DMS153 (cell line): ENCODE results near the gene SMARCC2.
A peak's percentile ranks its signal among the peaks of the same experiment; 100 is the strongest.

ENCODE experiments used
- DNase-seq: peaks from one replicate; lab custom pipeline; 2025; lab: John Stamatoyannopoulos, UW

SMARCC2 gene

DNA sequence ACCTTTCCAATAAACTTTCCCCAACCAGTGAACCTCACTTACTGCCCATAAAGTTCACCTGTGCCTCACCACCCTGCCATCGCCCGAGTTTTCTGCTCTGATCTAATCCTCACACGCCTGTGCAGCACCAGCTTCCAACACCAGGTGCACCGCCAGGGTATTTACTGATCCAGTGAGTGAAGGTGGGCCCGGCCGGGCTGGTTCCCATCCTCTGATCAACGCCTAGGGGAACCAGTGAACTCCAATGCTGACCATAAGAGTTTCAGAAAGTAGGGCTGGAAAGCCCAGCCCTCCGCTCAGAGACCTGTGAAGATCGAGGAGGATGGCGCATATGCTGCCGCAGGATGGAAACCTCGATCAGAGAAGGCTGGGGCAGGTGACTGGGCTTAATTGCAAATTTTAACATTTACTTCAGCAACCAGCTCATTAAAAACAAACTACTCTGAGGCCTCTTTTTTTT, 37.6 kb downstream of the SMARCC2 start:
- DNase-seq, result peak; percentile 56

DNA sequence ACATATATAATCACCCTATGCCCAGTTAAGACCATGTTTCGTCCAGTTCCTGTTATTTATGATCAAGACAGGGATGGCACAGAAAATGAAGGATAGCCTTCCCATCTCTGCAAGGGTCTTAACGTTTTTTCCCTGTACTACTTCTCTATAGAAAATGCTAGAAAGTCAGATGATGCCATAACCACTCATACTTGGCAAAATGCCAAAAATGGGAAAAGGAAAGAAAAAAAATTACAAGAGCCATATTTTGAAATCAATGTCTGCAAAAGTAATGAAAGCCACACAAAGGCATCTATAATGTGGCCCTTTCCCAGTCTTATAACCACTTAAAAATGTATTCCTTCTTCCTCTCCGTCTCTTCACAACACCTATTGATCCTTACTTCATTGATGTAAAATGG, 38.7 kb downstream of the SMARCC2 start:
- DNase-seq, result no peak

DNA sequence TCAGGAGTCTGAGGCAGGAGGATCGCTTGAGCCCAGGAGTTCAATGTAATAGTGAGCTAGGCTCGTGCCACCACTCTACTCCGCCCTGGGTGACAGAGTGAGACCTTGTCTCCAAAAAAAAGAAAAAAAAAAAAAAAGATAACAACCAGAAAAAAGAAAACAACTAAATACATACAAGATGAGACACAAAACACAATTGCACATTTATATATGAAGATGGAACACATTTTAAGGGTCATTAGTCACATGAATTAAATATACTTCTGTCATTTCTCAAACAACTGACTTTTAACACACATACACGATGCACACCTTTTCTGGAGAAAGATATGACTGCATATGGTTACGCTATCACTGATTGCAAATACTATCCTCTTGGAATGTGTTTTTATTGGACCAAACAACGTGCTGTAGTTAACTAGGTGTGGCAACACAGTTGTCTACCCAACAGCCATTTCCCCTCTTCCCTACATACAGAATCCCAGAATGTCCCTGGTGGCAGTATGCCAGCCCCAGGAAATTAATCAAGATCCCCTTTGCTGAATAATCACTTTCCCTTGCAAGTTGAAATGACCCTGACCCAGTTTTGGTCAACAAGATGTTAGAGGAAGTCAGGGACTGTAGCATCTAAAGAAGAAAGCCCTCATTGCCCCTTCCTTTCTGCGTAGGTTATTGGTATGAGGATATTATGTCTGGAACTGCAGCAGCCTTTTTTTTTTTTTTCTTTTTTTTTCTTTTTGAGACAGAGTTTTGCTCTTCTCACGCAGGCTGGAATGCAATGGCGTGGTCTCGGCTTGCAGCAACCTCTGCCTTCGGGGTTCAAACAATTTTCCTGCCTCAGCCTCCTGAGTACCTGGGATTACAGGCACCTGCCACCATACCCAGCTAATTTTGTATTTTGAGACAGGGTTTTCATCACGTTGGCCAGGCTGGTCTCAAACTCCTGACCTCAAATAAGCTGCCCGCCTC, 42.5 kb downstream of the SMARCC2 start:
- peak; percentile 5 for DNase-seq

DNA sequence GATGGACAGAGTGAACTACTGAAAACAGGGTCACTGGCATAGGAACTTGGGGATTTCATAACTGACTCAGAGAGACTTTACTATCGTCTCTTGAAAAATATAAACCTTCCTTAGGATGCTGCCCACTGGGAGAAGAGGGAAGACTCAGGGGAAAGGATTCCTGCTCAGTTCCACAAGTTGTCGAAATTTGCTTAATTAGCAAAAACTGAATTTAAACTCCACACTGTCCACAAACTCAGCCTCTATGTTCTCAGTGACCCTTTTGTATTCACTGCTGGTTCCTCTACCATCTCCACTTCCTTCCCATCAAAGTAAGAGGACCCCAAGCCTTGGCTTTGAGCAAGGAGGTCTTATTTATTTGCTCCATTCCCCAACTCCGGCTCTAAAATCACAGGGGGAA, 44.1 kb downstream of the SMARCC2 start:
- no peak for DNase-seq

- no peak for DNase-seq
These were observed 45.4 kb downstream of the SMARCC2 start for GRCh38 chr12:56143870-56144269.

- DNase-seq, result no peak
These were observed 46.1 kb downstream of the SMARCC2 start for GRCh38 chr12:56143217-56143616.

DNA sequence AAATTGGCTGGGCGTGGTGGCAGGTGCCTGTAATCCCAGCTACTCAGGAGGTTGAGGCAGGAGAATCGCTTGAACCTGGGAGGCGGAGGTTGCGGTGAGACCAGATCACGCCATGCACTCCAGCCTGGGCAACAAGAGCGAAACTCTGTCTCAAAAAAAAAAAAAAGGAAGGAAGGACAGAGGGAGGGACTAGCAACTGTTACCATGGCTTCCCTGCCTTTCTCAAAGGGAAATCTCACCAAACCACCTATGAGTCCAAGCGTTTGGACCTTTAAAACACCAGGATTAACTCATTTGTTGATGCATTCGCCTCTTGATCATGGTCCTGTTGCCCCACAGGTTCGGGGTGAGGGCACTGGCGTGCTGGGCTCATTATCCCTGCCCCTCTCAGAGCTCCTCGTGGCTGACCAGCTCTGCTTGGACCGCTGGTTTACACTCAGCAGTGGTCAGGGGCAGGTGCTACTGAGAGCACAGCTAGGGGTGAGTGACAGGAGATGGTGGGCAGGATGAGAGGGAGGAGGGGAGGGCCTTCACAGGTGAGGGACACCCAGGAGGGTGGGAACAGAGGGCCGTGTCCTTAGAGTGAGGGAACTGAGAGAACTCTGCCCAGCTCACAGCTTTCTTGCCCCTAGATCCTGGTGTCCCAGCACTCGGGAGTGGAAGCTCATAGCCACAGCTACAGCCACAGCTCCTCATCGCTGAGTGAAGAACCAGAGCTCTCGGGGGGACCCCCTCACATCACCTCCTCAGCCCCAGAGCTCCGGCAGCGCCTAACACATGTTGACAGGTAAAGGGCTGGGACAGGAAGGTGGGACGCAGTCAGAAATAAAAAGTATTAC, 47.1 kb downstream of the SMARCC2 start:
- no peak for DNase-seq

DNA sequence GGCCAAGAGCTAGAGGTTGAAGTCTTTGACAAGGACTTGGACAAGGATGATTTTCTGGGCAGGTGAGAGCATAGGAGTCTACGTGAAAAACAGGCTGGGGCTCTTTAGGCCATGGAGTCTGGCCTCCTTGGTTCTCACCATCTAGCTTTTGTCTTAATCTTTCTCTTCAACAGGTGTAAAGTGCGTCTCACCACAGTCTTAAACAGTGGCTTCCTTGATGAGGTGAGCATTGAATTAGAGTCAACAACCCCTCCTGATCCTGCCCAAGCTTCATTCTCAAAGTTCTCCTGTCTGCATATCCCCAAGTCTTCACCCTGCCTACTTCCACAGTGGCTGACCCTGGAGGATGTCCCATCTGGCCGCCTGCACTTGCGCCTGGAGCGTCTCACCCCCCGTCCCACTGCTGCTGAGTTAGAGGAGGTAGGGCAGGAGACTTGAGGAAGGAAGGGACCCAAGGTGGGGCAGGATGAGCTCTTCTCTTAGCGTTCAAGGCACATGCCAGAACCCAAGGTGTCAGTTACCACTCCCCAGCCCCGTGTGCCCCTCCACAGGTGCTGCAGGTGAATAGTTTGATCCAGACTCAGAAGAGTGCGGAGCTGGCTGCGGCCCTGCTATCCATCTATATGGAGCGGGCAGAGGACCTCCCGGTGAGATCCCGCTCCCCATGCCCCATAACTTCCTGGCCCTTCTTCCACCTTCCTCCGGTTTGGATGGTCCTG, 51.3 kb downstream of the SMARCC2 start:
- no peak for DNase-seq

DNA sequence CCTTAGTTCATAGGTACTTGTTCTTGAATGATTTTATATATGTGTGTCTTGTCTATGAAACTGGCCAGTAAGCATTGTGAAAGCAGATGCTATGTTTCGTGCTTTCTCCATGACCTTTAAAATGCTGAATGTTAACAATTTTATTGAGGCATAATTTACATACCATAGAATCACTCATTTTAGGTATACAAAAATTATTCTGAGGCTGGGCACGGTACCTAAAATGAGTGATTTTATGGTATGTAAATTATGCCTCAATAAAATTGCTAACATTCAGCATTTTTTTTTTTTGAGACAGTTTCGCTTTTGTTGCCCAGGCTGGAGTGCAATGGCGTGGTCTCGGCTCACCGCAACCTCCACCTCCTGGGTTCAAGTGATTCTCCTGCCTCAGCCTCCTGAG, 54.4 kb downstream of the SMARCC2 start:
- no peak for DNase-seq

DNA sequence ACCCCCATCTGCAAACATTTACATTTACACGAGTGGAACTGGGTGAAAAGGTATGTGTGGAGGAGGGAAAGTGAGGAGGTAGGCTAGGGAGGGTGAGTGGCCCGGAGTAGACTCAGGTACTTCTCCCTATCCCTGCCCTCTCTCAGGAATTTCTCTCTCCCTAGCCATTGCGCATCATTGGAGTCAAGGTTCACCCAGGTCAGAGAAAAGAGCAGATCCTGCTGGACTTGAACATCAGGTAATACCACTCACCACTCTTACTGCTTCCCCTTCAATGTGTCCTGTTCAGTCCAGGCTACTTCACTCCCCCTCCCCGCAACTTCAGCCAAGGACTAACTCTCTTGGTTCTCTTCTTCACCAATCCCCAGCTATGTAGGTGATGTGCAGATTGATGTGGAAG, 58.4 kb downstream of the SMARCC2 start:
- DNase-seq, result no peak

- DNase-seq, result no peak
These were observed 59.3 kb downstream of the SMARCC2 start for GRCh38 chr12:56129942-56130495.

GRCh38 chr12:56129206-56129941, 59.9 kb downstream of the SMARCC2 start:
- DNase-seq, result no peak

- DNase-seq, result no peak
These were observed 60.5 kb downstream of the SMARCC2 start for GRCh38 chr12:56128670-56129205.

GRCh38 chr12:56127888-56128669, 61.2 kb downstream of the SMARCC2 start, which contains the start of gene ESYT1:
Gene ESYT1, plus strand, starts transcription at chr12:56128267. Its CDS starts 53 bp downstream, at chr12:56128320.
- peak; percentile 99 for DNase-seq

GRCh38 chr12:56127485-56127887, 61.8 kb downstream of the SMARCC2 start:
- no peak for DNase-seq

DNA sequence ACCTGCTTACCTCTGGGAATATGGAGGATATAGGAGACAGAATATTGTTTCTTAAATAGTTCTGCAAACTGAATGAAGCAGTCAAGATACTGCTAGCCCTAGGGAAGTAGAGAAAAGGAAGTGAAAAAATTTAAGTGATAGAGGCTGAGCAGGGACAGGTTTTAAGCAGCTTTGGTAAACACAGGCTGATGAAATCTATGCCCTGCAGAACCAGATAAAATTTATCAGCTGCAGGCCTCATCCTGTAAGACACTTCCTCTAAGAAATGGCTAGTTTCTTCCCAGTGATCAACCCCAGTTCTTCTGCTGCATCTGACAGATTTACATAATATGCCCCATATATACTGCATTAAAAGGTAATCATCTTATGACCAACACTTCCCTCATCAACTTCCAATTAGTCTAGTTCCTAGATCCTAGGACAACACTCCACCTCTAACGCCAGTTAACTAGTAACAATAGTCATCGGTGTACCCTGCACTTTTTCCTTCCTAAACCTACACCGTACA, 62.5 kb downstream of the SMARCC2 start:
- no peak for DNase-seq

DNA sequence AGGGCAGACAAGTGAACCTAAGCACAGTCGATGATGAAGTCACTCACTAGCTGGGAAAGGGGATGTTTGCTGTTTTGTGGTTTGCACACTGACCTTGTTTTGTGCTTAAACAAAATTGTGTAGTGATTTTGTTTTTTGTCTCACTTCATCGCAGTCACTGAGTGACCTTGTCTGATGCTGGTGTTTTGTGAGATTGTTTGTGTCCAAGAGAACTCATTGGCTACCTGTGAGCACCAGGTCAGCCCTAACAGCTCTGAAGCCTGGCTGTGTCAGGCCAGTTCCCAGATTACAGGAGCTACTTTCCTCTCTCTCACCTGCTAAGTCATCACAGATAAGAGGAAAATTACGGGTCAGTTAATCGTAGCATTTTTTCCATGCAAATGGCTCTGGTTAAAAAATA, 65.2 kb downstream of the SMARCC2 start:
- no peak for DNase-seq

DNA sequence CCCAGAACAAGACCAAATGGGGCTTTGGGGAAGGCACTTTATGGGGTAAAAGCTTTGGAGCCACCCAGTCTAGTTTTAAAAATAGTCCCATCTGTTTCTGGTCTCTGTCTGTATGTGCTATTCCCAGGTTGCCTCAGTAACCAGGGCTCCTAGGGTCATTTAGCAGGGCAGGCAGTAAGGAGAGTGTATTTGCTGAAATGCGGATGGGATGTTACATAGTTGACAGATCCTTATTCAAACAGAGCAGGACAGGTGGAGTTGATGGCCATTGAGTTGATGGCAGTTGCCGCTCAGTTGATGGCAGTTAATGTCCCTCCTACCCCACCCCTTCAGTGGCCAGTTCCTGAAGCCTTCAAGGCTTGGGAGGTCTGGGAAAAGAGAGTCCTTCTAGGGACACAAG, 66.6 kb downstream of the SMARCC2 start:
- peak; percentile 75 for DNase-seq

GRCh38 chr12:56121204-56121870, 67.9 kb downstream of the SMARCC2 start:
- DNase-seq, result no peak
